Erythroblast (primary cell): ENCODE results near the gene C16orf90.

ENCODE experiments used
- GATA1 ChIP-seq: IDR thresholded peaks from 2 replicates; pipeline ENCODE4 v1.6.1; 2011; ENCODE audit warnings: low read depth, mild to moderate bottlenecking, control low read depth, low read length, moderate library complexity
- POLR2A ChIP-seq: IDR thresholded peaks from 2 replicates; pipeline ENCODE4 v1.6.1; 2011; ENCODE audit warnings: mild to moderate bottlenecking, low read length

- TF ChIP-seq POLR2A (no peak), GATA1 (no peak)
These were observed 25.6 kb downstream of the C16orf90 start for GRCh38 chr16:3469736-3470135.
